Measurements from ENCODE around the gene H1-8. TPM values are rescaled to one million over a fixed set of nuclear protein-coding genes. Genes with fewer than 3 reads are reported as not detected.
"Not testable (repeated sequence)": the region's sequence is repeated elsewhere in the genome, so short reads cannot be mapped to it uniquely, and the experiment has no call there.

The H1-8 gene
- total RNA-seq, 6 experiments from 2014 or later, result not detected

GRCh38 chr3:129539206-129539605, 3.8 kb upstream of the H1-8 start:
- peaks cover 8% of the 10 kb centered on the region for H3K4me1 Mint-ChIP-seq (ENCODE audit: low read depth)
- H3K4me3 Mint-ChIP-seq, result no peak overlapping the region
- no peaks in the 10 kb centered on the region for H3K9me3 Mint-ChIP-seq
- no peaks in the 10 kb centered on the region for H3K36me3 Mint-ChIP-seq (ENCODE audit: low read depth)
- H3K27me3 Mint-ChIP-seq (ENCODE audit: insufficient read depth), result peaks cover 6% of the 10 kb centered on the region
- DNase-seq, result no peak
- TF ChIP-seq CTCF (IDR thresholded peaks at IDR 0.05), result no peak
- H3K27ac Mint-ChIP-seq, result no peak overlapping the region

GRCh38 chr3:129540776-129541516, 2.0 kb upstream of the H1-8 start:
- peaks cover 6% of the 10 kb centered on the region for H3K27me3 Mint-ChIP-seq (ENCODE audit: insufficient read depth)
- H3K27ac Mint-ChIP-seq, result no peak overlapping the region
- H3K36me3 Mint-ChIP-seq (ENCODE audit: low read depth), result no peaks in the 10 kb centered on the region
- TF ChIP-seq CTCF (IDR thresholded peaks at IDR 0.05), result no peak
- no peak overlapping the region for H3K4me3 Mint-ChIP-seq
- DNase-seq, result no peak
- no peaks in the 10 kb centered on the region for H3K9me3 Mint-ChIP-seq
- no peaks in the 10 kb centered on the region for H3K4me1 Mint-ChIP-seq (ENCODE audit: low read depth)

- Mint-ChIP-seq H3K4me1 (ENCODE audit: low read depth) (no peaks in the 10 kb centered on the region), H3K27ac (no peak overlapping the region), H3K27me3 (ENCODE audit: insufficient read depth) (peaks cover 6% of the 10 kb centered on the region), H3K36me3 (ENCODE audit: low read depth) (no peaks in the 10 kb centered on the region), H3K9me3 (no peaks in the 10 kb centered on the region), H3K4me3 (no peak overlapping the region)
- no peak for TF ChIP-seq CTCF (IDR thresholded peaks at IDR 0.05)
- DNase-seq, result no peak
Measured at GRCh38 chr3:129542747-129543146, 228 bp upstream of the H1-8 start.

GRCh38 chr3:129543999-129544398, 1.0 kb downstream of the H1-8 start:
- TF ChIP-seq CTCF (IDR thresholded peaks at IDR 0.05), result no peak
- Mint-ChIP-seq H3K27me3 (ENCODE audit: insufficient read depth) (peaks cover 6% of the 10 kb centered on the region), H3K9me3 (no peaks in the 10 kb centered on the region), H3K36me3 (ENCODE audit: low read depth) (no peaks in the 10 kb centered on the region), H3K4me1 (ENCODE audit: low read depth) (peaks cover under 1% of the 10 kb centered on the region; the same call in 1 of the 2 replicates), H3K27ac (no peak overlapping the region), H3K4me3 (no peak overlapping the region)
- DNase-seq, result no peak

- not testable (repeated sequence) for H3K27ac Mint-ChIP-seq; DNase-seq; H3K4me3 Mint-ChIP-seq; H3K9me3 Mint-ChIP-seq; H3K27me3 Mint-ChIP-seq (ENCODE audit: insufficient read depth); H3K36me3 Mint-ChIP-seq (ENCODE audit: low read depth)
- peaks cover 13% of the 10 kb centered on the region for H3K4me1 Mint-ChIP-seq (ENCODE audit: low read depth)
Measured at GRCh38 chr3:129545951-129546350, 3.0 kb downstream of the H1-8 start.

GRCh38 chr3:129547241-129547640, 4.3 kb downstream of the H1-8 start:
- no peak overlapping the region for H3K4me3 Mint-ChIP-seq
- no peak for TF ChIP-seq CTCF (IDR thresholded peaks at IDR 0.05)
- no peaks in the 10 kb centered on the region for H3K9me3 Mint-ChIP-seq
- DNase-seq, result no peak
- H3K27ac Mint-ChIP-seq, result no peak overlapping the region
- H3K36me3 Mint-ChIP-seq (ENCODE audit: low read depth), result no peaks in the 10 kb centered on the region
- peaks cover 15% of the 10 kb centered on the region for H3K4me1 Mint-ChIP-seq (ENCODE audit: low read depth)
- peaks cover 3% of the 10 kb centered on the region for H3K27me3 Mint-ChIP-seq (ENCODE audit: insufficient read depth)
